Ovary (tissue), 9 donors: ENCODE measurements around the gene ARMH3. TPM values are rescaled to one million over a fixed set of nuclear protein-coding genes. Genes with fewer than 3 reads are reported as not detected.
A peak's percentile ranks its signal among the peaks of the same experiment; 100 is the strongest.

Experiments used
- DNase-seq, 5 donors: peaks; one replicate each; pipeline ENCODE4 v3.0.0-alpha.2; 2019 to 2020
- H3K27ac ChIP-seq, 2 donors: fragments of 200-600 bp; one replicate each; pipeline versions ENCODE4 v1.5.1 to v1.8.0; 2019 to 2022
- H3K27me3 ChIP-seq: fragments of 200-600 bp; one replicate; pipeline ENCODE4 v1.8.0; 2022
- H3K36me3 ChIP-seq: fragments of 200-600 bp; sonication (generic); one replicate; pipeline ENCODE4 v1.5.1; 2019
- H3K4me1 ChIP-seq: one replicate; pipeline ENCODE4 v1.8.1; 2013; ENCODE audit warnings: mild to moderate bottlenecking, moderate library complexity; ENCODE audit not compliant: insufficient read depth
- H3K4me3 ChIP-seq: fragments of 200-600 bp; sonication (generic); one replicate; pipeline ENCODE4 v1.5.1; 2017
- H3K9me3 ChIP-seq, 2 donors: fragments of 200-600 bp in 1 of 2; sonication (generic) in 1 of 2; one replicate each; pipeline versions ENCODE4 v1.5.1 to v1.8.1; 2013 to 2019; ENCODE audit warnings: mild to moderate bottlenecking in 1 of 2, moderate library complexity in 1 of 2
- CTCF ChIP-seq, 3 donors: fragments of 450-650 bp in 2 of 3; fragments of 200-600 bp in 1 of 3; IDR thresholded peaks; one replicate each; pipeline versions ENCODE4 v1.5.1 to v1.8.0; 2016 to 2022; ENCODE audit warnings: antibody characterized with exemption in 3 of 3, mild to moderate bottlenecking in 1 of 3
- EP300 ChIP-seq: sonication (generic); formaldehyde crosslinking; IDR thresholded peaks from one replicate; pipeline ENCODE4 v1.6.1; 2017; ENCODE audit warnings: antibody characterized with exemption
- POLR2A ChIP-seq: fragments of 450-650 bp; IDR thresholded peaks from one replicate; pipeline ENCODE4 v1.6.1; 2017; ENCODE audit warnings: antibody characterized with exemption, mild to moderate bottlenecking, moderate library complexity
- WGBS, 3 donors: extraction: QIAGEN DNeasy Blood & Tissue Kit in 1 of 3; methylation state at CpG; one replicate each; pipeline versions ENCODE4 v1.1.5 to v1.1.7; 2013 to 2017; 5-methylcytosine and 5-hydroxymethylcytosine counted together
- intact Hi-C, 4 donors: fragments of 100-400 bp; cut with DNase I; formaldehyde crosslinking; loops; one replicate each; pipeline versions ENCODE4 v1.11.0 to v1.15.1; 2022 to 2023
- polyA plus RNA-seq, 2 donors: library from polyadenylated mRNA; stranded (reverse); fragments of 200-250 nt in 1 of 2; fragments of 350-450 nt in 1 of 2; fragmentation: Illumina TruSeq in 1 of 2; extraction: RNeasy Lipid Tissue Mini Kit (QIAGEN cat#74804) in 1 of 2; gene quantifications; one replicate each; pipeline ENCODE4 v1.2.3, GENCODE V29; 2013 to 2014
- total RNA-seq, 7 donors: library from RNA; depleted of rRNA in 2 of 7; stranded (reverse); fragments of >200 nt in 2 of 7; fragmentation: NEBNext Ultra II Directional in 3 of 7; extraction: Animal tissue kit (Norgen Biotek cat#: 25700) in 3 of 7; gene quantifications; one replicate each; pipeline versions ENCODE4 v1.1.0 to v1.2.4, GENCODE V29; 2016 to 2023
- donor health status: DM: no; HTN: no; CAD: no; lungs with moderate emphysema.
- donor health status: DM: no; HTN: no; CAD: no.
- donor health status: Bipolar disorder and iron deficiency.
- donor health status: DM: yes; HTN: yes; CAD: no.
- donor health status: DM: no; HTN: no; CAD: no.
- donor health status: DM: yes; HTN: yes; CAD: no.

Gene ARMH3
- total and polyA plus RNA-seq, 9 donors = 9.1 to 24.2 (median 18.1) TPM

- DNase-seq = peak in 1 of 5 donors; percentile 29
- peak overlapping the region in 1 of 2 donors; percentile 81 for H3K27ac ChIP-seq
- H3K9me3 ChIP-seq = no peaks in the 10 kb centered on the region
- intact Hi-C loops = no loop called here
- H3K4me3 ChIP-seq = no peak overlapping the region
- no peaks in the 10 kb centered on the region for H3K27me3 ChIP-seq
- peaks cover 16% of the 10 kb centered on the region for H3K4me1 ChIP-seq
- TF ChIP-seq POLR2A (no peak), EP300 (no peak), CTCF (IDR thresholded peaks at IDR 0.05) (no peak)
- 94 to 95% (median 95%) methylated on average over 10 of the region's 10 CpGs for WGBS, 3 donors
- H3K36me3 ChIP-seq = no peaks in the 10 kb centered on the region
Observed at GRCh38 chr10:101827919-101828600, 227.9 kb downstream of the ARMH3 start.

GRCh38 chr10:101826852-101827434, 229.0 kb downstream of the ARMH3 start:
- no peak for TF ChIP-seq EP300
- no peak for TF ChIP-seq CTCF (IDR thresholded peaks at IDR 0.05)
- TF ChIP-seq POLR2A = no peak
- no peaks in the 10 kb centered on the region for H3K27me3 ChIP-seq
- peaks cover 16% of the 10 kb centered on the region for H3K4me1 ChIP-seq
- intact Hi-C loops = no loop called here
- no peak overlapping the region for H3K27ac ChIP-seq
- H3K4me3 ChIP-seq = no peak overlapping the region
- peak in 1 of 5 donors; percentile 22 for DNase-seq
- 94 to 97% (median 94%) methylated on average over 5 of the region's 5 CpGs for WGBS, 3 donors
- H3K36me3 ChIP-seq = no peaks in the 10 kb centered on the region
- no peaks in the 10 kb centered on the region for H3K9me3 ChIP-seq

- intact Hi-C loops = no loop called here
- WGBS, 3 donors = 79 to 87% (median 82%) methylated on average over 2 of the region's 2 CpGs
- TF ChIP-seq POLR2A (no peak), EP300 (no peak), CTCF (IDR thresholded peaks at IDR 0.05) (no peak)
Observed at GRCh38 chr10:101824736-101825135, 231.2 kb downstream of the ARMH3 start.

GRCh38 chr10:101818872-101819633, 236.9 kb downstream of the ARMH3 start:
- H3K4me1 ChIP-seq = peaks cover 5% of the 10 kb centered on the region
- peak overlapping the region; percentile 41 for H3K4me3 ChIP-seq
- no peaks in the 10 kb centered on the region for H3K36me3 ChIP-seq
- H3K9me3 ChIP-seq = no peaks in the 10 kb centered on the region
- TF ChIP-seq EP300 = no peak
- TF ChIP-seq CTCF (IDR thresholded peaks at IDR 0.05) = no peak
- no peak for TF ChIP-seq POLR2A
- 17 to 20% (median 19%) methylated on average over 14 of the region's 14 CpGs for WGBS, 3 donors
- DNase-seq = no peak
- intact Hi-C loops = no loop called here
- peak overlapping the region; percentile 33 to 82 for H3K27ac ChIP-seq
- H3K27me3 ChIP-seq = no peaks in the 10 kb centered on the region

More at GRCh38 chr10:101824736-101825135, 231.2 kb downstream of the ARMH3 start:
- no peak for DNase-seq
- H3K36me3 ChIP-seq = no peaks in the 10 kb centered on the region
- no peak overlapping the region for H3K27ac ChIP-seq
- peaks cover 10% of the 10 kb centered on the region for H3K4me1 ChIP-seq
- no peak overlapping the region for H3K4me3 ChIP-seq
- H3K9me3 ChIP-seq = no peaks in the 10 kb centered on the region
- no peaks in the 10 kb centered on the region for H3K27me3 ChIP-seq
